ENCODE results near the gene HACD2. TPM values are rescaled to one million over a fixed set of nuclear protein-coding genes. Genes with fewer than 3 reads are reported as not detected.

Gene HACD2
- total and polyA plus RNA-seq, 10 of the 15 experiments (the other 5 are each of a cell fraction or from before 2014, with no cell fraction given): 9.1 to 30.0 (median 18.8) TPM

DNA sequence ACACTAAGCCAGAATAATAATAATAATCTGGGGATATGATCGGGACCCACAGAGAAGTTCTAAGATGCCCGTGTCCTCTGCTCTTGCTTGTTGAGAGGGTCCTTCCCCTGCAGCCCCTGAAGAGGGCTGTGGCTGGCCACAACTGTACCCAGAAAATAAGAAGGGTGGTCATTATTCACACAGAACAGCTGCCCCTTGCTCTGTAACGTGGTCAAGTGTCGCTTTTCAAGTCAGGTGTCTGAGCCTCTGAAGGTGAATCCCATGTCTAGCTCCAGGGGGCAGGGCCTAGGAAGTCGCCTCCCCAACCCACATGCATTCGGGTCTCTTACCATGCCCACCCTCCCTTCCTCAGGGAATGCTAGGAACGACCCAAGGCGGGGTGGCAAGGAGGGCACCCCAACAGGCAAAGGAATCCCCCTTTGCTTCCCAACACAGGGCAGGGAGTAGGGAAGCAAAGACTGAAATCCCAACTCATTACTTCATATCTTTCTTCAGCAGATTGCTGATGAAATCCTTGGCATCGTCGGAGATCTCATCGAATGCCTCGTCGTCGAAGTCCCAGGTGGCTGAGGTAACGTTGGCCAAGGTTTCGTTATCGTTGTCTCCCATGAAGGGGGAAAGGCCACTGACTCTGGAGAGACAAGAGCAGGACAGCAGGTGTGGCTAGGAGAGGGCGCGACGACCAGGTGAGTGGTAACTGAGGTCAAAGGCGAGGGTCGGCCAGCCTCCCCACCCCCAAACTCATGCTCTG lies 44.3 kb upstream of the HACD2 start:
- no TSS peak for BruUV-seq (replicated peaks)
- CTCF ChIA-PET: no interaction called here
- Histone ChIP-seq H3K36me3 (ENCODE audit: control insufficient read depth in 2 of 2, insufficient read depth in 2 of 2, low read length in 1 of 2) (no peaks in the 10 kb centered on the region), H3K27ac (ENCODE audit: control insufficient read depth, insufficient read depth) (no peak overlapping the region), H3K27me3 (replicated peaks in 1 of 2; ENCODE audit: control insufficient read depth in 2 of 2, insufficient read depth in 2 of 2, low read length in 1 of 2) (no peaks in the 10 kb centered on the region), H3K79me2 (ENCODE audit: control insufficient read depth, insufficient read depth, low read length) (no peaks in the 10 kb centered on the region), H4K20me1 (ENCODE audit: control insufficient read depth, insufficient read depth) (no peaks in the 10 kb centered on the region), H3K4me1 (ENCODE audit: control insufficient read depth, insufficient read depth, low read length) (no peaks in the 10 kb centered on the region), H3K9ac (ENCODE audit: control insufficient read depth, insufficient read depth, low read length) (no peak overlapping the region), H3K4me2 (ENCODE audit: control insufficient read depth, insufficient read depth) (no peak overlapping the region), H3K4me3 (no peak overlapping the region), H2AFZ (ENCODE audit: control insufficient read depth, low read depth, low read length) (no peak overlapping the region), H3K9me3 (replicated peaks; ENCODE audit: control insufficient read depth, insufficient read depth, low read length) (no peaks in the 10 kb centered on the region)
- intact Hi-C loops (cut with micrococcal nuclease; ENCODE audit: unreplicated experiment): no loop called here
- POLR2A ChIA-PET: no interaction called here
- FAIRE-seq (no peak), DNase-seq (ENCODE audit: low read depth, low spot score) (no peak), ATAC-seq (no peak)
- WGBS (ENCODE audit: insufficient coverage, insufficient replicate concordance, low lambda C conversion rate, missing lambda C conversion rate): 73% methylated on average over 22 of the region's 22 CpGs
- in situ Hi-C loops (cut with MboI): no loop called here
- SMC1A ChIA-PET (ENCODE audit: uncharacterized antibody, unreplicated experiment): no interaction called here
- RAD21 ChIA-PET (ENCODE audit: unreplicated experiment): no interaction called here
- TF ChIP-seq BHLHE40 (IDR thresholded peaks at IDR 0.05; ENCODE audit: borderline replicate concordance in 1 of 2, low read depth in 2 of 2, low read length in 1 of 2) (no peak), ZBED1 (IDR thresholded peaks at IDR 0.05; ENCODE audit: borderline replicate concordance) (no peak)

DNA sequence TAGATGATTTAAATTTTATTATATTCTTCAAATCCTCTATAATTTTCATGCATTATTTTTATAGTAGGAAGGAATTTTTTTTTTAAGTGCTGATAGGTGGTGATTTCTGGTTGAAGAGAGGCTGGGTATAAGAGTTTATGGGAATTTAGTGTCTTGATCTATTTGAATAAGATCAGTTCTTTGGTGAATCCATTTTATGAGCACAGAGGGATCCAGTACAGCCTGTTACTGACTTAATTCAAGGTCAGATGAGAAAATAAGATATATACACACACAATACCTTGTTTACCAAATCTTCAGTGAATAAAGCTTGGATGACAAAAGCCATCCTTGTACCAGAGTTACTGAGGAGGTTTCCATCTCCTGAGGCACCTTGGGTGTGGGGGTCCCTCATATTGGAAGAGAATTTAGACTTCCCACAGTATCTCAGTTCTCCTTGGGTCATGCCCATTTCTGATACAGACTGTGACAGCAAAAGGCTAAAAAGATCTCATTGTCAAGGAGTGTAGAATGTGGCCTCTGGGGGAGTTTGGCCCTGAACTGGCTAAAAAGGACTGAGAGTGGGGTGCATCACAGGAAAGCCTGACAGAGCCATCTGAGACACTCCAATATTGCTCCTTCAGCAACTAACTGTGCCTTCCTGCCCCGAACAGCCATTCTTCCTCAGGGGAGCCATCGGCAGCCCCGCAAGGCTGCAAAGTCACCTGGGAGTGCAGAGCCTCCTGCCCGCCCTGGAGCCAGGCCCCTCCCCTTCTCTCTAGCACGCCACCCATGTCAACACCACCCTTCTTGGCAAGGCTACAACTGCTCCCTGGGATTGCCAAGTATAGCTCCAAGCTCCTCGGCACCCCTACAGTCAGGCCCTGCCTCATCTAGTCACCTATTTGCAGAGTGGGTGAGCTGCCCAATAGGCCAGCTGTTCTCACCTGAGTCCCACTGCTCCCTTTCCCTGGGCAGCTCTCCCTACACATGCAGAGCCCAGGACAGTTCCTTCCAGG lies 43.1 kb upstream of the HACD2 start:
- DNase-seq (ENCODE audit: low read depth, low spot score) (no peak), FAIRE-seq (no peak), ATAC-seq (no peak)
- RAD21 ChIA-PET (ENCODE audit: unreplicated experiment): no interaction called here
- SMC1A ChIA-PET (ENCODE audit: uncharacterized antibody, unreplicated experiment): no interaction called here
- Histone ChIP-seq H3K9me3 (replicated peaks; ENCODE audit: control insufficient read depth, insufficient read depth, low read length) (no peaks in the 10 kb centered on the region), H4K20me1 (ENCODE audit: control insufficient read depth, insufficient read depth) (no peaks in the 10 kb centered on the region), H3K79me2 (ENCODE audit: control insufficient read depth, insufficient read depth, low read length) (no peaks in the 10 kb centered on the region), H3K36me3 (ENCODE audit: control insufficient read depth in 2 of 2, insufficient read depth in 2 of 2, low read length in 1 of 2) (no peaks in the 10 kb centered on the region), H3K9ac (ENCODE audit: control insufficient read depth, insufficient read depth, low read length) (no peak overlapping the region), H3K27ac (ENCODE audit: control insufficient read depth, insufficient read depth) (no peak overlapping the region), H3K4me2 (ENCODE audit: control insufficient read depth, insufficient read depth) (no peak overlapping the region), H3K4me1 (ENCODE audit: control insufficient read depth, insufficient read depth, low read length) (no peaks in the 10 kb centered on the region), H3K27me3 (replicated peaks in 1 of 2; ENCODE audit: control insufficient read depth in 2 of 2, insufficient read depth in 2 of 2, low read length in 1 of 2) (no peaks in the 10 kb centered on the region), H2AFZ (ENCODE audit: control insufficient read depth, low read depth, low read length) (no peak overlapping the region), H3K4me3 (no peak overlapping the region)
- intact Hi-C loops (cut with micrococcal nuclease; ENCODE audit: unreplicated experiment): no loop called here
- 75% methylated on average over 6 of the region's 6 CpGs for WGBS (ENCODE audit: insufficient coverage, insufficient replicate concordance, low lambda C conversion rate, missing lambda C conversion rate)
- in situ Hi-C loops (cut with MboI): no loop called here
- no TSS peak for BruUV-seq (replicated peaks)
- POLR2A ChIA-PET: no interaction called here
- CTCF ChIA-PET: interaction anchor here (1.3 kb wide), 1 partner anchor 10 kb away, joined by 3 read pairs; no protein-coding TSS in a partner anchor
- TF ChIP-seq MXI1 (IDR thresholded peaks at IDR 0.05; ENCODE audit: low read depth, low read length): no peak
- no peak for TF ChIP-seq RUNX3 (IDR thresholded peaks at IDR 0.05; ENCODE audit: low read length)
- TF ChIP-seq CBX3 (IDR thresholded peaks at IDR 0.05; ENCODE audit: borderline replicate concordance, low read depth): no peak
- TF ChIP-seq, protein P1, sequence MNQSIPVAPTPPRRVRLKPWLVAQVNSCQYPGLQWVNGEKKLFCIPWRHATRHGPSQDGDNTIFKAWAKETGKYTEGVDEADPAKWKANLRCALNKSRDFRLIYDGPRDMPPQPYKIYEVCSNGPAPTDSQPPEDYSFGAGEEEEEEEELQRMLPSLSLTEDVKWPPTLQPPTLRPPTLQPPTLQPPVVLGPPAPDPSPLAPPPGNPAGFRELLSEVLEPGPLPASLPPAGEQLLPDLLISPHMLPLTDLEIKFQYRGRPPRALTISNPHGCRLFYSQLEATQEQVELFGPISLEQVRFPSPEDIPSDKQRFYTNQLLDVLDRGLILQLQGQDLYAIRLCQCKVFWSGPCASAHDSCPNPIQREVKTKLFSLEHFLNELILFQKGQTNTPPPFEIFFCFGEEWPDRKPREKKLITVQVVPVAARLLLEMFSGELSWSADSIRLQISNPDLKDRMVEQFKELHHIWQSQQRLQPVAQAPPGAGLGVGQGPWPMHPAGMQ (IDR thresholded peaks at IDR 0.05; ENCODE audit: borderline replicate concordance): no peak
- TF ChIP-seq IRF4 (IDR thresholded peaks at IDR 0.05; ENCODE audit: low read depth, low read length): no peak
- TF ChIP-seq SRF (IDR thresholded peaks at IDR 0.05; ENCODE audit: low read depth in 2 of 2, low read length in 2 of 2): no peak
- no peak for TF ChIP-seq BRCA1 (IDR thresholded peaks at IDR 0.05; ENCODE audit: low read depth, low read length)
- no peak for TF ChIP-seq MTA2 (IDR thresholded peaks at IDR 0.05; ENCODE audit: low read depth)
- TF ChIP-seq, protein P2, sequence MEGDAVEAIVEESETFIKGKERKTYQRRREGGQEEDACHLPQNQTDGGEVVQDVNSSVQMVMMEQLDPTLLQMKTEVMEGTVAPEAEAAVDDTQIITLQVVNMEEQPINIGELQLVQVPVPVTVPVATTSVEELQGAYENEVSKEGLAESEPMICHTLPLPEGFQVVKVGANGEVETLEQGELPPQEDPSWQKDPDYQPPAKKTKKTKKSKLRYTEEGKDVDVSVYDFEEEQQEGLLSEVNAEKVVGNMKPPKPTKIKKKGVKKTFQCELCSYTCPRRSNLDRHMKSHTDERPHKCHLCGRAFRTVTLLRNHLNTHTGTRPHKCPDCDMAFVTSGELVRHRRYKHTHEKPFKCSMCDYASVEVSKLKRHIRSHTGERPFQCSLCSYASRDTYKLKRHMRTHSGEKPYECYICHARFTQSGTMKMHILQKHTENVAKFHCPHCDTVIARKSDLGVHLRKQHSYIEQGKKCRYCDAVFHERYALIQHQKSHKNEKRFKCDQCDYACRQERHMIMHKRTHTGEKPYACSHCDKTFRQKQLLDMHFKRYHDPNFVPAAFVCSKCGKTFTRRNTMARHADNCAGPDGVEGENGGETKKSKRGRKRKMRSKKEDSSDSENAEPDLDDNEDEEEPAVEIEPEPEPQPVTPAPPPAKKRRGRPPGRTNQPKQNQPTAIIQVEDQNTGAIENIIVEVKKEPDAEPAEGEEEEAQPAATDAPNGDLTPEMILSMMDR (IDR thresholded peaks at IDR 0.05 in 2 of 3, conservative IDR thresholded peaks at IDR 0.05 in 1 of 3; ENCODE audit: control insufficient read depth in 2 of 3, extremely low read depth in 1 of 3, insufficient read depth in 1 of 3, low read depth in 3 of 3, low read length in 3 of 3): no peak
